Fibroblast of upper back skin (primary cell): ENCODE measurements around the gene UIMC1.
A peak's percentile ranks its signal among the peaks of the same experiment; 100 is the strongest.
"Not testable (repeated sequence)": the region's sequence is repeated elsewhere in the genome, so short reads cannot be mapped to it uniquely, and the experiment has no call there.

Source experiments
- DNase-seq: peaks from one replicate; pipeline ENCODE4 v3.0.0-alpha.2; 2013

The UIMC1 gene

DNA sequence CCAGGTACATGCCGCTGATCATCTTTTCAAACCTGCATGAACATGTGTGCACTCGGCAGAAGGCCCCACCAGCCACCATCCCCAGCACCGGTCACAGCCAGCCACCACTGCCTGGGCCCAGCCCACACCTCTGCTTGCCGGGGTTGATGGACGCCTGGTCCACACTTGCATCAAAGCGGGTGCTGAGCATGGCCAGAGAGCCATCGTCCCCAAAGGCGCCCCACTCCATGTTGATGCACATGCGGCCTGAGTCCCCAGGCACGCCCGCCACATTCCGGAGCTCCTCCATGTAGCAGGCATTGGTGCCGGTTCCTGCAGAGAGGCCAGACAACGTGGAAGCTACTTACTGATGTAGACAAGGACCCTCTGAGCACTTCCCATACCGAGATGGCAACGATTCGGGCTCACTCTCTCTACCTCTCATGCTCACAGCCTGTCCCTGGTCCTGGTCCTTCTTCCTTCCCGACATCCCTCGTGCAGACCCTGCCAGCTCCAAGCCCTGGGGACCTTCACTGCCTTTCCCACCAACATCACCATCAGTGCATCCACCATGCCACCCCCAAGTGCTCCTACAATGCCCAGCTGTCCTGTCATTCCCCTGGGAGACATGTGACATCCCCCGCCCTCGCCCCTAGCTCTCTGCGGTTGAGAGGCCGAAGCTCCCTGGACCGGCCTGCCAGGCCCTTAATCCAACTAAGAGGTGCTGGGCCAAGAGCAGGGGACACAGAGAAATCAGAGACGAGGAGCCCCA, 124.6 kb downstream of the UIMC1 start:
- DNase-seq = no peak

DNA sequence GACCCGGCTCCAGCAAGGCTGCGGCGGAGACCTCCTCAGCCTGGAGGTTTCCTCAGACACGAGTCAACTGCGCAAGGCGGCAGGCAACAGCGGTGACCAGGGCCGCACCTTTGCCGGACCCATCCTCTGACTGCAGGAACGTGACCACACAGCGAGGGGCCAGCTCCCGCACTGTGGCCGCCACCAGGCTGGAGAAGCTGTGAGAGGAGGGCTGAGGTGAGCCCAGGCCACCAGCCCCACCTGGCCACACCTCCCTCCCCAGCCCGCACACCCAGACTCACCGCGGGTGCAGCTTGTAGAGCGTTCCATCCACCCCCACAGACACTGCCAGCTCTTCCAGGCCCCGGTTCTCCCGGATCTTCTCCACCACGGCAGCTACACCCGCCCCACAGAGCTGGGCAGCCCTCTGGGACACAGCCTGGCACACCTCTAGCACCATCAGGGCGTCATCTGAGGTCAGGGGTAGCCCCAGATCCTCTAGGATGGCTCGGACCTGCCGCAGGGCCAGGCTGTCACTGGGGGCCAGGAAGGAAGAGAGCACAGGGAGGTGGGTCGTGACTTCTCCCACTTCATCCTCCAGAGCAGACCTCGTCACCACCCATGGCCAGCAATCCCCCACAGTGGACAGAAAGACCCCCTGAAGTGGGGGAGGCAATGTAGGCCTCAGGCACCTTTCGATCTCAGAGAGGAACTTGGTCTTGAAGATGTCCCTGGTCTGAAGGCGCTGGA, 125.4 kb downstream of the UIMC1 start:
- DNase-seq = no peak

DNA sequence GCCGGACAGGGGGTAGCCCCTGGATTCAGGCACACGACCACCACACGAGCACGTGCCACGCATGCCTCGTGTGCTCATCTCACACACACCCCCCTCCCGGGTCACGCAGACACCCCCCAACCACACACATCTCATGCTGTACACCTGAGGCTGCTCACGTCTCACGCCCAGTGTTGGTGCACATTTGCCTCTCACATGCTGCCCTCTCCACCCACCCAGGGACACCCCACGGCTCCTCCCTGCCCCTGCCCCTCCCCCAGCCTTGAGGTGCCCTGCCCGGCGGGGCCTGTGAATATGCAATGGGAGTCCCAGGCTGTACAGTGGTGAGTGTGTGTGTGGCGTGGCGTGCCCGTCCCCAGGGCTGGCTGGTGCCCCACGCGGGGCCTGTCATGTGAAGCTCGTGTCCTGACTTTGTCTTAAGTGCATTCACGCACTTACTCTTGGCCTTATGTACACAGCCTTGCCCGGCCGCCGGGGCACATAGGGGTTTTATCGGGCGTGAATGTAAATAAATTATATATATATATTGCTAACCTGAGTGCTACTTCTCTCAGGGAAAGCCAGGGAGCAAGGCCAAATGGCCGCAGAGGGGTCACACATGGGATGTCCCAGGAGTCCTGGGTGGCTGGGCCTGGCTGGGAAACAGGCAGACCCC, 126.1 kb downstream of the UIMC1 start:
- no peak for DNase-seq

DNA sequence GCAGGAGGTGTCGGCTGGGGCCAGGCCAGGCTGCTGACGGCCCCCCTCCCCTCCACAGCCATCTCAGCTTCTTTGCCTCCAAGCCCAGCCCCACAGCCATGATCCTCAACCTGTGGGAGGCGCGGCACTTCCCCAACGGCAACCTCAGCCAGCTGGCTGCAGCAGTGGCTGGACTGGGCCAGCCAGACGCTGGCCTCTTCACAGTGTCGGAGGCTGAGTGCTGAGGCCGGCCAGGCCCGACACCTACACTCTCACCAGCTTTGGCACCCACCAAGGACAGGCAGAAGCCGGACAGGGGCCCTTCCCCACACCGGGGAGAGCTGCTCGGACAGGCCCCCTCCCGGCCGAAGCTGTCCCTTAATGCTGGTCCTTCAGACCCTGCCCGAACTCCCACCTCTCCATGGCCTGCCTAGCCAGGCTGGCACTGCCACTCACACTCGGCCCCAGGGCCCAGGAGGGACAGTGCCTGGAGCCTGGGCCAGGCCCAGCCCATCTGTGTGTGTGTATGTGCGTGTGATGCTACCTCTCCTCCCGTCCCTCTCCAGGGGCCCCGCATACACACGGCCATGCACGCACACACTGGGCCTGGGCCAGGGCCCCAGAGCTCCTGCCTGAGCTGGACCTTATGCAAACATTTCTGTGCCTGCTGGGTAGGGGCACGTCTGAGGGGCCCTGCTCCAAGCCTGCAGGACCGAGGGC, 126.8 kb downstream of the UIMC1 start:
- no peak for DNase-seq

DNA sequence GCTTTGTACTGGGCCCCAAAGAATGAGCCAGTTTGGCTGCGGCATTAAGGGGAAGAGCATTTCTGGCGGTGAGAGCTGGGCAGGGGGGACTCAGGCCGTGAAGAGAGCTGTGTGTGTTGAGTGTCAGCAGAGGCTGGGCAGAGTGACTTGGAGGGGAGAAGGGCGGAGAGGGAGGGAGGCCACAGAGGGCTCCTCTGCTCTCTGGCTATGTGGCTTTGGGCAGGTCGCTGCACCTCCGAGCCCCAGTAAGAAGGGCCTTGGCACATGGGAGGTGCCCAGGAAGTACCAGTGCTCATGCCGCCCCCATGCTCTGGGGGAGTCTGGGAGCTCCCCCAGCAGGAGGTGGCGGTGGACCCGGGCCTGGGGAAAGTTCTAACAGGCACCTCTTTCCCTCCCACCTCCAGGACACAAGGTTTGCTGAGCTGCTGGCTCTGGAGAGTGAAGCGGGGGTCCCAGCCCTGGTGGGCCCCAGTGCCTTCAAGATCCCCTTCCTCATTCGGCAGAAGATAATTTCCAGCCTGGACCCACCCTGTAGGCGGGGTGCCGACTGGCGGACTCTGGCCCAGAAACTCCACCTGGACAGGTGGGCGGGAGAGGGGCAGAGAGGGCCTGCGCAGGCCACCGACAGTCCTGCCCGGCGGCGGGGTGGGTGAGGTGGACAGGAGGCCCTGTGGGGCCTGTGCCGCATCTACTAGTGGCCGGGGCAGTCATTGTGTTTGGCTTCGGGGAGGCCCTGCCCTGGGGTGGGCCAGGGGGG, 127.5 kb downstream of the UIMC1 start:
- no peak for DNase-seq

DNA sequence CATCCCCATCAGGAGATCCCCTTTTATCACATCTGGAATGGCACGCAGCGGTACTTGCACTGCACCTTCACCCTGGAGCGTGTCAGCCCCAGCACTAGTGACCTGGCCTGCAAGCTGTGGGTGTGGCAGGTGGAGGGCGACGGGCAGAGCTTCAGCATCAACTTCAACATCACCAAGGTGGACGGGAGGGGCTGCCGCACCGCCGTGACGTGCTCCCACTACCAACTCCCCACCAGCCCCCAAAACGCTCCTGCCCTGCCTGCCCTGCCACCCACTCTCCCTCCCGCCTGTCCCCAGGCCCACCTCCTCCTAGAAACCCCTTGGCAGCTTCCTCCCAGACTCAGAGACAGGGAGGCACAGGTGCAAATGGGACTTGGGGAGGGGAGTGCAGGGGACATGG, 128.1 kb downstream of the UIMC1 start:
- DNase-seq = no peak

DNA sequence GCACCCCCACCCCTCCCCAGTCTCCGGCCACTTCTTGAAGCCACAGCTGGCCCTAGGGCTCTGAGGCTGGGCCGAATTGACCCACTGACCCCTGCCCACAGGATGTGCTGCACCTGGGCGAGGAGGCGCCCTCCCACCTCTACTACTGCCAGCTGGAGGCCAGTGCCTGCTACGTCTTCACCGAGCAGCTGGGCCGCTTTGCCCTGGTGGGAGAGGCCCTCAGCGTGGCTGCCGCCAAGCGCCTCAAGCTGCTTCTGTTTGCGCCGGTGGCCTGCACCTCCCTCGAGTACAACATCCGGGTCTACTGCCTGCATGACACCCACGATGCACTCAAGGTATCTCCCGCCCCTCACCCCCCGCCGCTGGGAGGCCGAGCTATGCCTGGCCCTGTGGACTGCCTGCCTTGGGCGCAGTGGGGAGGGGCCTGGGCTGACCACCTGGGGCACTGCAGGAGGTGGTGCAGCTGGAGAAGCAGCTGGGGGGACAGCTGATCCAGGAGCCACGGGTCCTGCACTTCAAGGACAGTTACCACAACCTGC, 128.7 kb downstream of the UIMC1 start:
- DNase-seq = no peak

DNA sequence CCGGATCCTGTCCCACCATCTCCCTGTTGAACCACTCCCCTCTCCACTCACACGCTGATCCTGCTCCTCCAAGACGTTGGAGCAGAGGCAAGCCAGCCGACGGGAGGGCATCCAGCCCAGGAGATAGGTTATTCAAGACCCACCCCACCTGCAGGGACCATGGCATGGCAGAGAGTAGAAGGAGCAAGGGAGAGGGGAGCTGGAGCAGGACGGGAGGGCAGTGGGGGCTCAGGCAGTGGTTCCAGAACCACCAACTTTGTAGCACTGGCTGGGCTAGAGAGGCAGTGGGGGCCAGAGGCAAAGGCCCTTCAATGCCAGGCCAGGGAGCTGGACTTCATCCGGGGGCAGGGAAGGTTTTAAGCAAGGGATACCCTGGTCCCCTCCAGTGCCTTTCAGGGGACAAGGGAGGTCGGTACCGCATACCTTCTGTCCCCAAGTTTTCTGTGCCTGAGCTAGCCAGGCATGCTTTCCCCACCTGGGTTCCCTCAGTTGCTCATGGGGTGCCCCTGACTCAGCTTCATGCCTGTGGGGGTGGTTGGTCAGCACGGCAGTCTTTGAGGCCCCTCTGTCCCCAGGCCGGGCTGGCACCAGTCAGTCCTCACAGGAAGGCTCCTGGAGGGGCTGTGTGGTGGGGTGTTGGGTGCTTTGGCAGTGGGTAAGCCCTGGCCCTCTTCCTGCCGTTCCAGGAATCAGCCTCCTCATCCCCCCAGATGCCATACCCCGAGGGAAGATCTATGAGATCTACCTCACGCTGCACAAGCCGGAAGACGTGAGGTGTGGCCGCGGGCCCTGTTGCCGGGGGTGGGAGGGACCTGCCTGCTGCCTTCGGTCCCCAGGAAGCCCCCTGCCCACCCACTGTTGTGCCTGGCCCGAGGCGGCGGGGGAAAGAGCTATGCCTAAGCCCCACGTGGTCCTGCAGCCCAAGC, 129.8 kb downstream of the UIMC1 start:
- DNase-seq = no peak

DNA sequence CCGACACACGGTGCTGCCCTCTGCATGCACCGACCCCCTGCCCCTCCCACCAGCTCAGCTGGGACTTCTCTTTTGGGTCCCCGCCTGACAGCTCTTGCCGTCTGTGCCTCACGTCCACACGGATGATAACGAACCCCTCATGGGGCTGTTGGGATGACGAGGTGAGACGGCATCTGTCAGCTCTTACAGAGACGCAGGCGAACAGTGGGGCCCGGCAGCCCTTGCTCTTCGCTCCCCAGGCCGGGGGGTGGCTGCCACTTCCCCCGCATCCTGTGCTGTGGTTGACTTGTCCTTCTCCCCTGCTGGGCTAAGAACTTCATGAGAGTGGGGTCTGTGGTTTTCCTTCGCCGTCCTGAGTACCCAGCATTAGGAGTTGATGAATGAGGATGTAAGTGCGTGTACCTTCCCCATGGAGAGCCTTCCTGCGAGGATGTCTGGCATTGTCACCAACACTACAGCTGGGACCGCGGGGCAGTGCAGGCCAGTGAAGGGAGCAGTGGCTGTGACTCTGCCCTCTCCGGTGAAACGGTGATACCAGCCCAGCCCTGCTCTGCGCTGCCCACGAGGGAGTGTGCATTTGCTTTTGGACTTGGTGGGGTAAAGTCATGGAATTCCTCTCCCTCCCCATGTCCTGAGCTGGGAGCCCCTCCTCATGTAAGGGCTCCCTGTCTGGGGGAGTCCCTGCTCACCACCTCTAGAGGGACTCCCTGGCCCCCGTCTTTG, 130.6 kb downstream of the UIMC1 start:
- DNase-seq = no peak

DNA sequence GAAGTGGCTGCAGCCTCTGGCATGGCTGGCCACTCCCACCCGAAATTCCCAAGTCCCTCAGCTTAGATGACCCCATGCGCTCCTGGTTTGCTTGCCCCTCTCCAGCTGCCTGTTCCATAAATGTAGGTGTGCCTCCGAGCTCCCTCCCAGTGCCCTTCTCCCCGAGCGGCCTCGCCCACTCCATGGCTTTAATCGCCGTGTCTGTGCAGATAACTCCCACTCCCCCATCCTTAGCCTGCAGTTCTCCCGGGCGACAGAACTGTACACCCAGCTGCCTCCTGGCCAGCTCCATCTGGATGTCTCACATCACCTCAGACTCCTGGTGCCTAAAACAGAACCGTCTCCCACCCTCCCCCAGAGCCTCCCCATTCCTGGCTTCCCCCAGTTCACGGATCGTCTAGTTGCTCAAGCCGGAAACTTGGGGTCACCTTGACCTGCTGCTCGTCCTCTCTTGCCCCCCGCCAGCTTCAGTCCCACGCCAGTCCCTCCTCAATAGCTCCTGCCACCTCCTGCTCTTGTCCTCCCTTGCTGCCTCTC, 131.5 kb downstream of the UIMC1 start:
- DNase-seq = no peak

DNA sequence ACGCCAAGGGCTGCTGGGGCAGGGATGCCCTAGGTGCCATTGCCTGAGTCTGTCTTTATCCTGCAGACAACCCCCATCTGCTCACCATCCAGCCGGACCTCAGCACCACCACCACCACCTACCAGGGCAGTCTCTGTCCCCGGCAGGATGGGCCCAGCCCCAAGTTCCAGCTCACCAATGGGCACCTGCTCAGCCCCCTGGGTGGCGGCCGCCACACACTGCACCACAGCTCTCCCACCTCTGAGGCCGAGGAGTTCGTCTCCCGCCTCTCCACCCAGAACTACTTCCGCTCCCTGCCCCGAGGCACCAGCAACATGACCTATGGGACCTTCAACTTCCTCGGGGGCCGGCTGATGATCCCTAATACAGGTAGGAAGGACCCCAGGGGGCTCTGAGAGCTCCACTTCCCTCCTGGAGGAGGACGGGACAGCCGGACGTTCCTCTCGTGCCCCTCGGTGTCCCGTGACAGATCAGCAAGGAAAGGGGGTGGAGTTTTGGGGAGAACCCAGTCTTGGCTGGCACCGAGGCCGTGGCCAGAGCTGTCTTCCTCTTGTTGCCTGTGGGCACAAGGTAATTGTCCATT, 132.3 kb downstream of the UIMC1 start:
- DNase-seq = no peak

DNA sequence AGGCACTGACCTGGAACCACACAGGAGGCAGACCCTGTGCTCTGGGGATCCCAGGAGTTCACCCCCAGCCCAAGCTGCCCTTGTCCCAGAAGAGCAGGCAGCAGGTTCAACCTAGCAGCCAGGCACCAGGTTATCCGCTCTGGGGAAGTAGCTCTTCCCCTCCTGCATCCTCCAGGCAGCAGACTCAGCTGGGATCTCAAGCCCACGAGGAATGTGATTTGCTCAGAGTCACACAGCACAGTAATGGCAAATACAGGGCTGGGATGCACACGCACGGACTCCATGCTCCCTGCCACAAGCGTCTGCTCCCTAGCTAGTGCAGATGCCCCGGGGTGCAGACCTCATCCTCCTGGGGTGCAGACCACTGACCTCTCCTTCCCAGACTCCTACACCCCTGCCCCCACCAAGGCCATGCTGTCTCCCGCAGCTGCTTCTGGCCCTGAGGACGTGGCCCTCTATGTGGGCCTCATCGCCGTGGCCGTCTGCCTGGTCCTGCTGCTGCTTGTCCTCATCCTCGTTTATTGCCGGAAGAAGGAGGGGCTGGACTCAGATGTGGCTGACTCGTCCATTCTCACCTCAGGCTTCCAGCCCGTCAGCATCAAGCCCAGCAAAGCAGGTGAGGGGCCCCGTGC, 132.9 kb downstream of the UIMC1 start:
- no peak for DNase-seq

DNA sequence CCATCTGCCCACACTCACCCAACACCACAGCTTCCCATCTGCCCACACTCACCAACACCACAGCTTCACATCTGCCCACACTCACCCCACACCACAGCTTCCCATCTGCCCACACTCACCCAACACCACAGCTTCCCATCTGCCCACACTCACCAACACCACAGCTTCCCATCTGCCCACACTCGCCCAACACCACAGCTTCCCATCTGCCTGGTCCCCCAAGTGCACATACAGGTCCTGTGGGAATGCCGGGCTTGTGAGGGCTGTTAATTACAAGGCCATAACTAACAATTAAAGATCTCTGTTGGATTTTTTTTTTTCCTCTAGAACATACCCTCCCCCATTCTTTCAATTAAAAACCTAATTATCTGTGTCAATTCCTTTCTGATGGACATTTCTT, 133.6 kb downstream of the UIMC1 start:
- not testable (repeated sequence) for DNase-seq

DNA sequence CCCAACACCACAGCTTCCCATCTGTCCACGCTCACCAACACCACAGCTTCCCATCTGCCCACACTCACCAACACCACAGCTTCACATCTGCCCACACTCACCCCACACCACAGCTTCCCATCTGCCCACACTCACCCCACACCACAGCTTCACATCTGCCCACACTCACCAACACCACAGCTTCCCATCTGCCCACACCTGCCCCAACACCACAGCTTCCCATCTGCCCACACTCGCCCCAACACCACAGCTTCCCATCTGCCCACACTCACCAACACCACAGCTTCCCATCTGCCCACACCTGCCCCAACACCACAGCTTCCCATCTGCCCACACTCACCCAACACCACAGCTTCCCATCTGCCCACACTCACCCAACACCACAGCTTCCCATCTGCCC, 134.0 kb downstream of the UIMC1 start:
- not testable (repeated sequence) for DNase-seq

DNA sequence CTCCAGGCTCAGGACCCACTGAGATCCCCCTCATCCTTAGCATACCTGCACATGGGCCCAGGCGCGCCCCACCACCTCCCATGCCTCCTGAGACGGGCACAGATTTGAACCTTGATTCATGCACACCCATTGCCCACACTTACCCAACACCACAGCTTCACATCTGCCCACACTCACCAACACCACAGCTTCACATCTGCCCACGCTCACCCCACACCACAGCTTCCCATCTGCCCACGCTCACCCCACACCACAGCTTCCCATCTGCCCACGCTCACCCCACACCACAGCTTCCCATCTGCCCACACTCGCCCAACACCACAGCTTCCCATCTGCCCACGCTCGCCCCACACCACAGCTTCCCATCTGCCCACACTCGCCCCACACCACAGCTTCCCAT, 135.9 kb downstream of the UIMC1 start:
- not testable (repeated sequence) for DNase-seq

DNA sequence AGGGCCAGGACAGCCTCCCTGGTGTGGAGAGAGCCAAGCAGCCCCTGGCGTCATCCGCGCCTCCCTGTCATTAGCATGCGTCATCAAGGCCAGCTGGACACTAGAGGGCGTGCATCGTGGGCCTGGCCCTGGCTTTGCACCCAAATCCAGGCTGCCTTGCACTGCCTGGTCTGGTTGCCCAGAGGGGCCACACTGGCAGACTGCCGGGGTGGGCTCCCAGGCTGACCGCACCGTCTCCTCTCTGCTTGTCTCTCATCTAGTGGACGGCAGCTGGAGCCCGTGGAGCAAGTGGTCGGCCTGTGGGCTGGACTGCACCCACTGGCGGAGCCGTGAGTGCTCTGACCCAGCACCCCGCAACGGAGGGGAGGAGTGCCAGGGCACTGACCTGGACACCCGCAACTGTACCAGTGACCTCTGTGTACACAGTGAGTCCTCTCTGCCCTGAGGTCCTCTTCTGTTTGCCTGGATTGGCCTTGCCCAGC, 136.4 kb downstream of the UIMC1 start:
- DNase-seq = peak; percentile 24

DNA sequence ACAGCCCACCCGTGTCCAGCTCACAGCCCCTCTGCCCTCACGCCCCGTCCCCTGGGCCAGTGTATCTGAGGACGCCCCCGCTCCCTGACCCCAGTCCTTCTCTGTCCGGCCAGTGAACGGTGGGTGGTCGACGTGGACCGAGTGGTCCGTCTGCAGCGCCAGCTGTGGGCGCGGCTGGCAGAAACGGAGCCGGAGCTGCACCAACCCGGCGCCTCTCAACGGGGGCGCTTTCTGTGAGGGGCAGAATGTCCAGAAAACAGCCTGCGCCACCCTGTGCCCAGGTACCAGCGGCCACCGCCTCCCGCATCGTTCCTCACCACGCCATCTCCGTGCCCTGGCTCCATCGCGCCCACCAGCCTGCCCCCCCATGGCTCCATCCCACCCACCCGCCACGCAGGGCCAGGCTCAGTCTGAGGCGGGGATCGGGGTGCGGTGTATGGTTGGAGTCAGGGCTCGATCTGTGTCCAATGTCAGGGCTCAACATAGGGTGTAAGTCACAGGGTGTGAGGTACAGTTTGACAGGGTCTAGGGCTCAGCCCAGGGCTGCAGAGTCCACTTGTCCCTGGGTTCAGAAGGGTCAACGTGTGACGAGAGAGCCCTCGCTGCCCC, 137.0 kb downstream of the UIMC1 start:
- no peak for DNase-seq

DNA sequence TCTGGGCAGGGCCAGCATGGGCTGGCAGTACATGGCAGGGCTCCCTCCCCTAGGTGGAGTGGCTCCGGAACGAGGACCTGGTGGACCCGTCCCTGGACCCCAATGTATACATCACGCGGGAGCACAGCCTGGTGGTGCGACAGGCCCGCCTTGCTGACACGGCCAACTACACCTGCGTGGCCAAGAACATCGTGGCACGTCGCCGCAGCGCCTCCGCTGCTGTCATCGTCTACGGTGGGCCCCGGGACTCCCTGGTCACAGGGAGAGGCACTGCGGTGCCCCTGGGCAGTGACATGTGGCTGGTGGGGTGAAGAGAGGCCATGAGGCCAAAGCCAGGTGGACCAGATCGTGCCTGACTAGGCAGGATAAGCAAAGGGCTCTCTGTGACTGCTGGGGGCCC, 137.8 kb downstream of the UIMC1 start:
- DNase-seq = no peak

DNA sequence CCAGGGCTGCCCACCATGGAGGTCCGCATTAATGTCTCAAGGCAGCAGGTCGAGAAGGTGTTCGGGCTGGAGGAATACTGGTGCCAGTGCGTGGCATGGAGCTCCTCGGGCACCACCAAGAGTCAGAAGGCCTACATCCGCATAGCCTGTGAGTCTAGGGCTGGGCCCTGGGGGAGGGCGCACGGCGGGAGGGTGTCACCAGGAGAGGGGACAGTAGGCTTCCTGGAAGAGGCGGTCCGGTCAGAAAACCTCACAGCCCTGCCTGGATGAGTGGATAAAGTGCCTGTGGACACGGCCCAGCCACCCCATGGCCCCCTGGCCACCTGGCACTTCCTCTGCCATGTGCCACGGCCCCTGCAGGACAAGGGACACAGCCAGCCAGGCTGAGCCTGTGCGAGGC, 138.5 kb downstream of the UIMC1 start:
- no peak for DNase-seq
